Effector CD4-positive, alpha-beta T cell (primary cell): ENCODE measurements around the gene FAF2.
A peak's percentile ranks its signal among the peaks of the same experiment; 100 is the strongest.

Experiments used
- DNase-seq: peaks from one replicate; pipeline ENCODE4 v3.0.0-alpha.2; 2020

FAF2 gene

DNA sequence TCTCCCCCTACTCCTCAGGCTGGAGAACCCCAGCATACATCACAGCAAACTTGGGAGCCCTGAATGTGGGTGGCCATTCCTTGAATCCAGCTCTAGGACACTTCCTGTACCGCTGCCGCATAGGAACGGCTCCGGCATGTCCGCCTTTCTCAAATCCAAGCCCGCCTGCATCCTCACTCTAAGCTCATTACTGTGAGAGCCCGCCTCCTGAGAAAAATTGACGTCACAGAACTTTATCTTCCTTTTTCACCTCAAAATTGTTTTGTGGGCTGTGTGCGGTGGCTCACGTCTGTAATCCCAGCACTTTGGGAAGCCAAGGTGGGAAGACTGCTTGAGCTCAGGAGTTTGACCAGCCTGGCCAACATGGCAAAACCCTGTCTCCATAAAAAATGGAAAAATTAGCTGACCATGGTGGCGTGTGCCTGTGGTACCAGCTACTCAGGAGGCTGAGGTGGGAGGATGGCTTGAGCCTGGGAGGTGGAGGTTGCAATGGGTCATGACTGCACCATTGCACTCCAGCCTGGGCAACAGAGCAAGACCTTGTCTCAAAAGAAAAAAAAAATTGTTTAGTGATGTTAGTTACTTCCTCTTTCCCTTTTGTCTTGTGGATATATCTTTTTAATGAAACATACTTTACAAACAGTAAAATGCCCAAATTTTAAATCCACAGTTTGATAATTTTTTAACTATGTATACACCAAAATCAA is 66.2 kb downstream of the FAF2 start:
- no peak for DNase-seq

DNA sequence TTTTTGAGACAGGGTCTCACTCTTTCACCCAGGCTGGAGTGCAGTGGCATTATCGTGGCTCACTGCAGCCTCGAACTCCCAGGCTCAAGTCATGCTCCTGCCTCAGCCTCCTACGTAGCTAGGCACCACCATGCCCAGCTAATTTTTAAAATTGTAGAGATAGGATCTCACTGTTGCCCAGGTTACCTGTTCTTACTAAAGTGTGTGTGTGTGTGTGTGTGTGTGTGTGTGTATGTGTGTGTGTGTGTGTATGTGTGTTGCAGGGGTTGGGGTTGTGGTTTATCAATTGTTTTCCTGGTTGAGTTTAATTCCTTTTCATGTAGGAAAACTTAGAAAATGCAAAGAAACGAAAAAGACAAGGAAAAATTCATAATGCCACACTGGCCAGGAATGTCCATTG is 67.2 kb downstream of the FAF2 start:
- DNase-seq: no peak

DNA sequence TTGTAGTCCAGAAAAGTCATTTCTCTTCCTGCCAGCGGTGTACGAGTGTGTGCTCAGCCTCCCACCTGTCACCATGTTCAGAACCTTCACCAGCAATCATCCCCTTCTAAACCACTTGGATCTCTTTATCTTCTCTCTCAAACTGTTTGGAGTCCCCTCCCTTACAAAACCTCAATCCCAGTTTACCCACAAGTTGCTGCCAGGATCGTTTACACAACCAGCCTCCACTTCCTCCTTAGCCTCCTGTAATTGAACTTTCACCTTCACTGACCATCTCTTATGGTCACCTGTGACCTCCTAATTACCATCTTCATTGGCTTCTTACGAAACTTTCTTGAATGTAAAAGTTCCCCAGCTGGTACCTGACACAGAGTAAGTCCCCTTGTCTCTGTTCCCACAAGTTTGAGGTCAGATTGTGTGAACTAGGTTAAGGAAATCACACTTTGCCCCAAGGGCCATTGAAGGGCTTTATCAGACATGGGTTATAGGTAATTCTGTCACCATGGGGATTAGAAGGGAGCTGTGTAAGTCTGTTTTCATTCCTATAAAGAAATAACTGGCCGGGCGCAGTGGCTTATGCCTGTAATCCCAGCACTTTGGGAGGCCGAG is 69.0 kb downstream of the FAF2 start:
- DNase-seq: no peak

DNA sequence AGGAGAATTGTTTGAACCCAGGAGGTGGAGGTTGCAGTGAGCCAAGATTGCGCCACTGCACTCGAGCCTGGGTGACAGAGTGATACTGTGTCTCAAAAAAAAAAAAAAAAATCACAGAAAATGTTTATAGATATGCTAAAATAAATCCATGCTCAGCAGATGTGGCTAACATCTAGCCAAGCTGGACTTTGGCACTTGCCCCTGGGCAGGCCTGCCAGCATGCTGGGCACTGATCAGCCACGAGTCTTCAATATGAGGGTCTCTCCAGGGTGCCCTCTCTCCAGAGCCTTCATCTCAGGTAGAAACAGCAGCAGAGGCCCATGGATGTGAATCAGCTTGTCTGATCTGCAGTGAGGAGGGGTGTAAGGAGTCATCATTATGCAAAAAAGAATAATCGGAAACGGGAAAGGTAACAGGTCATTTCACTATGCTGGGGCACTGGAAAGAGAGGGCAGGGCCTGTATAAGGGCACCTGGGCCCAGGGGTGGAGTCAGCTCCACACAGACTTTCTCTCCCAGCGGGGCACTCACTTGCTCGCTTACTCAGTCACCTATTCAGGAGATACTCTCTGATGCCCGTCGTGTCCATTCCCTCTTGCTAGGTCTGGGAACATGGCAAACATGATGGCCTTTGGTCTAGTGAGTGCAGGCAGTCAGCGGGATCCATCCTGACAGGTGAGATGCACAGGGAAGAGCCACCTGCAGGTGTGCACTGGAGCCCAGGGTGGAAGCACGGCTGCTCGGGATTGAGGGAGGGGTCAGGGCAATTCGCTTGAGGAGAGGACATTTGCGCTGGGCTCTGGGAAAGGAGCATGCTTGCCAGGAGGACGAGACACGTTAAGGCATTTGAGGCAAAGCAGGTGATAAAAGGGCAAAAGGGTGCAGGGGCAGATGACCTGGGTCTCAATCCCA is 71.9 kb downstream of the FAF2 start:
- no peak for DNase-seq

DNA sequence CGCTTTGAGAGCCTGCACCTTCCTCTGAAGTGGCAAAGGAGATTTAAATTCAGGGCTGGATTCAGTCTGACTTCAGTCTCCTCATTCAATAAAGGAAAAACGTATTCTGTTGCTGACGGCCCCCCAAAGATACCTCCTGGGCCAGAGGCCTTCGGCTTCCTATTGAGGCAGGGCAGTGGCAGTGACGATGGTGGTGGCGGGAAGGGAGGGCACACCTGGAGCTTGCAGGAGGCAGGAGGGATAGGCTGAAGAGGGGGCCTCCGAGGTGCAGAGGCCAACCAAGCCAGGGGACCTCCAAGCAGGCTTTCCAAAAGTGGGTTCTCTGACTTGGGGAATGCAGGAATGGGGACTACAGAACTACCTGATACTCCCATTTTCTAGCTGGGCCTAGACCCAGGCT is 73.1 kb downstream of the FAF2 start:
- no peak for DNase-seq

DNA sequence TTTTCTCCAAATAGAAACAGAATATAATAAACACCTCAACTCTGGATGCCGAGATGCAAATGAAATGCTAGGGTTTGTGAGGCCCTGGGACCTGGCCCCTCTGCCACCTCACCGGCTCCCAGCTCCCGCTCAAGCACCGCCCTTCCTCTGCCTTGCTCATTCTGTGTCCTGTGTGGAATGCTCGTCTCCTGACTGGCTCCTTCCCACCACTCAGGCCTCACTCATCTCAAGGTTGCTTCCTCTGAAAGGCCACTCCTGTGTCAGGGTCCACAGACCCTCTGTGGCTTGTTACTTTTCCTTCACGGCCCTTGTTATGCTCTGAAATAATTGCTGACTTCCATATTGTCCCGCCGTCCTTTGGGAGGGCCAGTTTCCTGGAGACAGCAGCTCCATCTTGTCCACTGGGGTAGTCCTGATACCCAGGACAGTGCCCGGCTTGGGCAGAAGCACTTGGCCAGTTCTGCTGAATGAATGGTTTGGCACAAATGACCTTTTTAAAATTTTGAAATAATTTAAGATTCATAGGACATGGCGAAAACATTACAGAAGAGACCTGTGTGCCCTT is 73.6 kb downstream of the FAF2 start:
- DNase-seq: no peak

DNA sequence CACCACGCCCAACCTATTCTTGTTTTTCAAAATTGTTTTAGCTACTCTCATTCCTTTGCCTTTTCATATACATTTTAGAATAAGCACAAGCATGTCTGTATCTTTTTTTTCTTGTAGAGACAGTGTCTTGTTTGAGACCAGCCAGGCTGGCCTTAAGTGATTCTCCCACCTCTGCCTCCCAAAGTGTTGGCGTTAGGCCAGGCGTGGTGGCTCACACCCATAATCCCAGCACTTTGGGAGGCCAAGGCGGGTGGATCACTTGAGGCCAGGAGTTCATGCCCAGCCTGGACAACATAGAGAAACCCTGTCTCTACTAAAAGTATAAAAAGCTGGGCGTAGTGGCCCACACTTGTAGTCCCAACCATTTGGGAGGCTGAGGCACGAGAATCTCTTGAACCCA is 76.0 kb downstream of the FAF2 start:
- no peak for DNase-seq

DNA sequence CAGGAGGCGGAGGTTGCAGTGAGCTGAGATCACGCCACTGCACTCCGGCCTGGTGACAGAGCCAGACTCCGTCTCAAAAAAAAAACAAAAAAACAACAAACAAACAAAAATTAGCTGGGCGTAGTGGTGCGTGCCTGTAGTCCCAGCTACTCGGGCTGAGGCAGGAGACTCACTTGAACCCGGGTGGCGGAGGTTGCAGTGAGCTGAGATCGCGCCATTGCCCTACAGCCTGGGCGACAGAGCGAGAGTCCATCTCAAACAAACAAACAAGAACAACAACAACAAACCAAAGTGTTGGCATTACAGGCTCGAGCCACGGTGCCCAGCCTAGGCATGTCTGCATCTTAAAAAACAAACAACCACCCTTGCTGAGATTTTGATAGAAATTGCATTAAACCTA is 76.8 kb downstream of the FAF2 start:
- no peak for DNase-seq

DNA sequence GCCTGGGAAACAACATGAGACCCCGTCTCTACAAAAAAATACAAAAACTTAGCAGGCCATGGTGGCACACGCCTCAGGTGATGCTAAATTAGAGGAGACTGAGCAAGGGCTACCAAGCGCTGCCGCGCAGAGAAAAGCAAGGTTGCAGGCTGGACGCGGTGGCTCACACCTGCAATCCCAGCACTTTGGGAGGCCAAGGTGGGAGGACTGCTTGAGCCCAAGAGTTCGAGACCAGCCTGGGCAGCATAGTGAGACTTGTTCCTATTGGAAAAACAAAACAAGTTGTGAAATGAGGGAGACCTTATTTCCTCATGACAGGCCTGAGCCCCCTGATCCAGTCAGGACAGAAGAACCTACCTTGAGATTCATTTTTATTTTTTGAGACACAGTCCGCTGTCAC is 77.5 kb downstream of the FAF2 start:
- no peak for DNase-seq

DNA sequence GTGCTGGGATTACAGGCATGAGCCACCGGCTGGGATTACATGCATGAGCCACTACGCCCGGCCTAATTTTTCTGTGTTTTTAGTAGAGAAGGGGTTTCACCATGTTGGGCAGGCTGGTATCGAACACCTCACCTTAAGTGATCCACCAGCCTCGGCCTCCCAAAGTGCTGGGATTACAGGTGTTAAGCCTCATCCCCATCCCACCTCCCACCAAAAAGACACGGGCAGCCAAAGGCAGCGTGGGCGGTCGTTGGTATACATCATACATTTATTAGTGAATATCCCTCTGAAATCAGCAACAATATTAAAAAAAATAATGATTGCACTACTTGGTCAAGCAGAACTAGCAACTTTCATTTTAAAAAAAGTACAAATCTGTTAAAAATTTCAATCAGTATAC is 78.3 kb downstream of the FAF2 start:
- no peak for DNase-seq

DNA sequence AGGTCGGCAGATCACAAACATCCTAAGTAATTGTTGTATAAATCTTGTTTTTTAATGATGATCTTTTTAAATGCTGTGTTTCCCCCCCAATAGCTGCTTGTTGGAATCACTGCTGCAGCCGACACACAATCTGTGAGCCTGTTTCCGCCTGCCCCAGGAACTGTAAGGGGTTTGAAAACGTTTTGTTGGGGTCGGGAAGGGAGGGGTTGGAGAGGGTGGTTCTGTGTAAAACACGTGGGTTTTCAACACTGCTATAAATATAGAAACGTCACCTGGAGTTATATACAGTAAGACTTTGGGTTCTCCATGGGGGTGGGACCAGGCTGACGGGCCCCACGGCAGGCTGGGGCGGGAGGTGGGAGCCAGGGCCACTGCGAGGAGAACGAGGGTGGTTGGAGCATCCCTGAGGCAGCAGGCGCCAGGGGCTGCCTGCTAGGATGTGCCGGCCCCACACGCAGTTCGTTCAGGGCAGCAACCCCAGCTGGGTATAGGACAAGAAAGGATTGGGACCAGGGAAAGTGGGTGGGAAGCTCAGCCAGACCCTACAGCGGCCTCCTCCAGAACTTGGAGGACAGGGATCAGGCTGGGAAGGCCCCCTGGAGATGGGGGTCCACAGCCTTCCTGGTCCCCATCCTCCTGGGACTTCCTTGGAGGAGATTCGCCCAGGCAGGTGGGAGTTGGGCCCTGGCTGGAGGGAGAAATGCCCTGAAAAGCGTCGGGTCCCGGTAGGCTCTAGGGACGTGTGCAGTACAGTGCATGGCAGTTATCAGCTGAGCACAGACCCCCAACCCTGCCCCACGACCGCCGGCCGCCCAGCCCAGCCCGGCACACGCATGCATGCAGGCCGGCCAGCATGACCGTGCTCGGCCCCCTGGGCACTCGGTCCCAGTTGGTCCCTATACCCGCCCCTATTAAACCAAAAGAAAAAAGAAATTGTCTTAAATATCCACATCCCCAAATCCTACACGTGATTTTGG is 79.3 kb downstream of the FAF2 start:
- no peak for DNase-seq

DNA sequence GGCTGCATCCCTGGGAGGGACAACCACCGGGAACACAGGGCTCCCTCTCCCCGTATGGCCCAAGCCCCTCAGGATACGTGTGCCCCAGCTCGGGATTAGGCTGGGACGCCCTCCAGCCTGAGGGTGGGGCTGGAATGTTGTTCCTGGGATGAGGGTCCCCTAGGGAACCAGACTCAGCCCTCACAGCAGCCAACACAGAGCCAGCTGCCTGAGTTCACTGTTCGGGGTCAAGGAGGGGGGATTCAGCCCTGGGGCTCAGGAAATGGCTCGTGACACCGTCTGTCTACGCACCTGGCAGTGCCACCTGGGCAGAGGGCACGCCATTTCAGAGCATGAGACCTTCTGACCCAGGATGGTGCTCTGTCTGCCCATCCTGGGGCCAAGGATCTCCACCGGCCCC is 80.1 kb downstream of the FAF2 start:
- no peak for DNase-seq

DNA sequence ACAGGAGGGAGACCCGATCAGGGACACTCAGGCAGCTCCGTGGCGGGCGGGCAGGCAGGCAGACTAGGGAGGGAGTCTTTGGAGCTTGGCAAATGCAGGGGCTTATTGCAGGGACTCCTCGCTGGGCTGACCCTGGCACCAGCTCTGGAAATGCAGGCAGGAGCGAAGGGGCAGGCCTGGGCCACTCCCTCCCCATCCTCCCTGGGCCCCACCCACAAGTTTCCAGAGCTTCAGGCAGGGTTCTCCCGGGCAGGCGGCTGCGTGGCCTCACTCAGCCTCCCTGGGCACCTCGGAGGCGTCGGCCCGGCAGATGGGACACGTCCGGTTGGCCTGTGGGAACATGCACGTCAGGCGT is 80.6 kb downstream of the FAF2 start:
- DNase-seq: no peak

DNA sequence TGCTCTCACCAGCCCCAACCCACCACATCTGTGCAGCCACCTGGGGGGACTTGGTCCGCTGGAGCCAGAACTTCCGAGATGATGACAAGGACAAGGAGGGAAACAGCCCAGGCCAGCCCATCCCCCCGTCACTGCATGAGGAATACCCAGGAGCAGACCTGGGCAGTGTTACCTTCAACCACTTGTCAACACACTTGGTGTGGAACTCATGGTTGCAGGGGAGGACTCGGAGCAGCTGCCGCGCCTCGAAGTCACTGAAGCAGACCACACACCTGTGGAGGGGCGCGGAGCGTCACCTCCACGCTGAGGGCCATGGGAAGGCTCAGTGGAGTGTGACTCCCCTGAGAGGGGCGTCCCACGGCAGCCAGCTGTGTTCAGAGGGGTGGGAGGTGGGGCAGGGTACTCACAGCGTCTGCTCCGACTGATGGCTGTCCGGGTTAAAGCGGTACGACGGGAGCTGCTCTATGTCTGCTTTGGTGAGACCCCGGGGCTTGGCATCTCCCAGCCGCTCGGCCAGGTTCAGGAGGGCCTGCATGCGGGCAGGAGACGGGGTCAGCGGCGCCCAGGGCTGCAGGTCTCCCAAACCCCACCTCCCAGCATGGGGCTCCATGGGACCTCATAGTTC is 81.0 kb downstream of the FAF2 start:
- DNase-seq: no peak

DNA sequence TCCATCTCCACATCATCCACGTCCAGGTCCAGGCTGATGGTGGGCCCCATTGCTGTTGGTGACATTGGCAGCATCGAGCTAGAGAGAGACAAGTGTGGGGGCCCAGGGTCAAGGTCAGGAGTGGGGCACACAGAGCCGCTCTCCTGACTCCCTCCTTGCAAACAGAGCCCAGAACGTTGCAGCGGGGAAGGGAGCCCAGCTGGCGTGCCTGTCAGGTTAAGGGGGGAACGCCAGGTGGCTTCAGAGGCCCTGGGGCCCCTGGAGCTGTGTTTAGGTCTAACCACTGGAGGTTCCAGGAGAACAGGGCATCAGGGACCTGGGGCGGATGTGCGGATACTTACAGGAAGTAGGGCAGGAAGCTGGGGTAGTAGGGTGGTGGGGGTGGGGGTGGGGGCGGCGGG is 81.6 kb downstream of the FAF2 start:
- peak; percentile 53 for DNase-seq

DNA sequence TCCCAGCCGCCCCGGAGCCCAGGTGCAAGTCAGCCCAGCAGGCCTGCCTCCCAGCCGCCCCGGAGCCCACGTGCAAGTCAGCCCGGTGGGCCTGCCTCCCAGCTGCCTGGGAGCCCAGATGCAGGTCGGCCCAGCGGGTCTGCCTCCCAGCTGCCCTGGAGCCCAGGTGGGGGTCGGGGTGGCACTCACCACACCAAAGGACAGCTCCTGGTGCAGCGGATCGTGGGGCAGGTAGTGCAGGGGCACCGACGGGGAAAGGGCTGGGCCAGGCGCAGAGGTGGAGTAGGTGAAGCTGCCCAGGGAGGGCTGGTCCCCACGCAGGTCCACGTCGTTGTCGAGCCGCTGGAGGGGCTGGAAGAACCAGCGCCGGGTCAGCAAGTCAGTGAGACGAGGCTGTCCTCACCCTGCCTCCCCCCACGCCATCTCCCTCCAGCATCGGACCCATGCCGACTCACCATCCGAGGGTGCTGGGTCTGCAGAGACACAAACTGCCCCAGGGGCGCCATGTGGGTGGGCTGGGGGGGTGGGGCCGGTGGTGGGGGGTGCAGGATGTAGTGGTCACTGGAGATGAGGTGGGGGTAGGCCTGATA is 82.3 kb downstream of the FAF2 start:
- no peak for DNase-seq

DNA sequence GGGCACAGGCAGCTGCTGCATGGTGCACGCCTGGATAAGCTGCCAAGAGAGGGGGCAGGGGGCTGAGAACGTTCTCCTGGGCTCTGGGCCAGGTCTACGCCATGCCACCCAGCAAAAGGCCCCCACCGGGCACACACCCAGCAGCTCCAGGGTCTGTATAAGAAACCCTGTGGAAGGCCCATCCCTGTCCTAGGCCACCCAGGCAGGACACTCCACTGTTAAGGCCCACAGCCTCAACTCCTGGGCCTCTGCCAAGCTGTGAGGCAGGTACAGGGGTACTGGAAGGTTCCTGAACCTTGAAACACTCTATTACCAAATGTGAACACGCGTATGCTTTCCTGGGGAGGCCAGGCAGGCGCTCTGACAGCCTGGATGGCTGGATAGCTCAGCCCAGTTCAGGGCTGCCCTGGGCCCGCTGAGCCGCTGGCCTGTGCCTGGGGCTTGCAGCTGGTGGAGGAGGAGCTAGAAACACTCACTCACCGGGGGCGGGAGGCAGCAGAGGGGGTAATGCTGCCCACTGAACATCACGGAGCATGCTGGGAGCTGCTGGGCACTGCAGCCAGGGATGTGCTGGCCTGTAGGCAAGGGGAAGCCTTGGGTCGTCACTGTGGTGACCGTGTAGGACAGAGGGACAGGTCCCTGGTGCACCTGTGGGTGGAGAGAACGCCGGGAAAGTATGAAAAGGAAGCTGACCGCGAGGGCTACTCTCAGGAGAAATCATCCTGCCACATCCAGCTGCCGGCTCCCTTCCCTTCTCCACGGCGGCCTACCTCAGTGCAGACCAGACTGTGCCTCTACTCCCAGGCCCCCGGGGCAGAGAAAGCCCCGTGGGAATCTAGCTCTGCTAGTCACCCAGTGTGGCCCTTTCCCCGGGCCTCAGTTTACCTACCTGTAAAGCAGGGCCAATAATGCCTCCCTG is 83.1 kb downstream of the FAF2 start:
- DNase-seq: no peak

DNA sequence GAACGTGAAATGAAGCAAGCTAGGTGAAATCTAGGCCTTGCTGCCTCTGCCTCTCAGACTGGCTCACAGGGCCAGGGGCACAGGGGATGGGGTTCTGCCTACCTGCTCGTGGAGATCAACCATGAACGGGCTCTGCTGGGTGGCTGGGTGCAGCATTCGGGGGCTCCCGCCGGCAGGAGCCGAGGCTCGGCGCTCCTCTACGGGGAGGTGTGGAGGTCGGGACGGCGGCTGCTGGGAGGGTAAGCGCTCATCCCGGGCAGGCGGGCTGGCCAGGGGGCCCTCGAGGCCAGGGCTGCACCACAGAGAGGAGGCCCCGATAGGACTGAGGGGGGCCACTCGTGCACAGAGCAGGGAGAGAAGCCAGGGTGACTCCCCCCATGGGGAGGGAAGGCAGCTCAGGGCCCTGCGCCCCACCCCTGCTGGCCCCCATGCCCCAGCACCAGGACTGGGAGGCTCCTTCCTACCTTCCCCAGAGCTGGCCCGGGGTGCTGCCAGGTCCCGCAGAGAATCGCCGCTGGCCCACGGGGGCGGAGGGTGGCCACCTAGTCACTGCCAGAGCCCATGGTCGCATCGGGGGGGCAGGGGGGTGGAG is 83.8 kb downstream of the FAF2 start:
- no peak for DNase-seq

DNA sequence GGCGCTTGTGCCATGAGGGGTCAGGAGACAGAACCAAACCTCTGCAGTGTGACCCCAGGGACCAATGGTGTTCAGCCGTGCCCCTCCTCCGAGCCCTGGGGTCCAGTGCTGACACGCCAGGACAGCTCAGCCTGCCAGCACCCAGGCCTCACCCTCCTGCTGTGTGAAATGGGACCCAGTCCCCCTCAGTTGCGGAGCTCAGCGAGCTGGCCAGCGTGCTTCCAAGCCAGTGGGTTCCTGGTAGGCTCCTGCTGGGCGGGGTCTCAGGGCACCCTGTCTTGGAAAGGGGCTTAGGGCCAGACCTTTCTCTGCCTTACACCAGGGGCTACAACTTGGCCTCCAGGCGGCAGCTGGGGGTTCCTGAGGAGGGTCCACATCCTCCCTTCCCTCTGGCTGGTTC is 84.6 kb downstream of the FAF2 start:
- no peak for DNase-seq

DNA sequence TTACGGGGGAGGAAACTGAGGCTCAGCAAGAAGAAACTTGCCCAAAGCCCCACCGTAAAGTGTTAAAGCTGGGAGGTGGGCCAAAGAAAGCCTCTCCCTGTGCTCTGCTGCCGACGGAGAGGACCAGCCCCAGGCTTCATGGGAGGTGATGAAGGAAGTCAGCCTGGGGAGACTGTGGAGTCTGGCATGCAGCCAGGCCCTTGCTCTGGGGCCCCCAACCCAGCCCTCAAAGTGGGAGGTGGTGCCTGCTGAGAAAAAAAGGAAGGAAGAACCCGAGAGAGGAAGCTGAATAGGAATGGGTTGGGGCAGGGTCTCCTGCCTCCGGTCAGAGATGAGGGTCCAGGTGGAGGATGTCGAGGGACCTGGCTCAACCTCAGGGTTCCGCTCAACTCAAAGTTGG is 85.2 kb downstream of the FAF2 start:
- no peak for DNase-seq
